GM23338 (cell line): ENCODE data around the gene STIM2. TPM values are rescaled to one million over a fixed set of nuclear protein-coding genes. Genes with fewer than 3 reads are reported as not detected.

Experiments used
- ATAC-seq: fragments of 200-7000 bp; cut with Tn5 transposase; 3 replicates; pipeline ENCODE4 v1.9.1; 2020
- DNase-seq: peaks from one replicate; pipeline ENCODE4 v3.0.0-alpha.2; 2015; ENCODE audit warnings: low spot score
- H2AFZ ChIP-seq: fragments of 200-600 bp; sonication (generic); 2 replicates; pipeline ENCODE4 v1.8.0; 2016; ENCODE audit warnings: antibody characterized with exemption, mild to moderate bottlenecking, moderate library complexity
- H3F3A ChIP-seq: fragments of 200-600 bp; sonication (generic); replicated peaks from 2 replicates; pipeline ENCODE4 v1.8.0; 2017; ENCODE audit warnings: antibody characterized with exemption, mixed run types, low read depth
- H3K27ac ChIP-seq: fragments of 200-600 bp; sonication (generic); 2 replicates; pipeline ENCODE4 v1.6.1; 2016; ENCODE audit warnings: low read depth
- H3K27me3 ChIP-seq: fragments of 200-600 bp; sonication (generic); 2 replicates; pipeline ENCODE4 v1.8.0; 2016; ENCODE audit warnings: mild to moderate bottlenecking, mixed run types, moderate library complexity; ENCODE audit not compliant: insufficient read depth
- H3K36me3 ChIP-seq: fragments of 200-600 bp; sonication (generic); 2 replicates; pipeline ENCODE4 v1.8.0; 2016; ENCODE audit warnings: mild to moderate bottlenecking; ENCODE audit not compliant: insufficient read depth
- H3K4me1 ChIP-seq: fragments of 200-600 bp; sonication (generic); 2 replicates; pipeline ENCODE4 v1.8.0; 2016; ENCODE audit warnings: mild to moderate bottlenecking, moderate library complexity; ENCODE audit not compliant: insufficient read depth
- H3K4me2 ChIP-seq: fragments of 200-600 bp; sonication (generic); 2 replicates; pipeline ENCODE4 v1.7.1; 2017; ENCODE audit warnings: mixed run types
- H3K4me3 ChIP-seq: fragments of 200-600 bp; sonication (generic); 2 replicates; pipeline ENCODE4 v1.6.1; 2016; ENCODE audit warnings: mixed run types
- H3K79me2 ChIP-seq: fragments of 200-600 bp; sonication (generic); replicated peaks from 2 replicates; pipeline ENCODE4 v1.8.0; 2017; ENCODE audit warnings: mild to moderate bottlenecking; ENCODE audit not compliant: insufficient read depth
- H3K9me2 ChIP-seq: fragments of 200-600 bp; sonication (generic); 2 replicates; pipeline ENCODE4 v1.8.0; 2017; ENCODE audit not compliant: insufficient read depth
- H4K20me1 ChIP-seq: fragments of 200-600 bp; sonication (generic); replicated peaks from 2 replicates; pipeline ENCODE4 v1.8.0; 2017; ENCODE audit warnings: mild to moderate bottlenecking; ENCODE audit not compliant: insufficient read depth
- H3K27ac Mint-ChIP-seq: 2 replicates; pipeline ENCODE4 v1.8.0; 2020; ENCODE audit warnings: inconsistent platforms, mild to moderate bottlenecking, moderate library complexity, mixed read lengths
- H3K27me3 Mint-ChIP-seq: 3 replicates; pipeline ENCODE4 v1.8.0; 2022; ENCODE audit warnings: low read depth, mild to moderate bottlenecking, moderate library complexity, mixed read lengths, inconsistent platforms; ENCODE audit not compliant: insufficient read depth, poor library complexity
- H3K36me3 Mint-ChIP-seq: 3 replicates; pipeline ENCODE4 v1.8.0; 2021; ENCODE audit warnings: low read depth, mild to moderate bottlenecking, inconsistent platforms, moderate library complexity, mixed read lengths
- H3K4me1 Mint-ChIP-seq: 3 replicates; pipeline ENCODE4 v1.8.0; 2020; ENCODE audit warnings: mild to moderate bottlenecking, inconsistent platforms, mixed read lengths
- H3K4me3 Mint-ChIP-seq: 3 replicates; pipeline ENCODE4 v1.8.0; 2021; ENCODE audit warnings: moderate library complexity, mild to moderate bottlenecking, inconsistent platforms, mixed read lengths
- H3K9me3 Mint-ChIP-seq: 3 replicates; pipeline ENCODE4 v1.8.0; 2020; ENCODE audit warnings: moderate library complexity, mild to moderate bottlenecking, inconsistent platforms, mixed read lengths
- CREB1 ChIP-seq: fragments of 250-450 bp; sonication (Bioruptor Pico); IDR thresholded peaks from 2 replicates; pipeline ENCODE4 v1.5.0; 2020; ENCODE audit warnings: low read depth, mild to moderate bottlenecking, moderate library complexity
- EZH2 ChIP-seq: fragments of 200-600 bp; sonication (generic); IDR thresholded peaks from one replicate; pipeline ENCODE4 v1.8.0; 2017; ENCODE audit warnings: antibody characterized with exemption, mild to moderate bottlenecking, low read depth; ENCODE audit not compliant: unreplicated experiment
- EZH2phosphoT487 ChIP-seq: fragments of 200-600 bp; sonication (generic); IDR thresholded peaks from one replicate; pipeline ENCODE4 v1.8.1; 2018; ENCODE audit warnings: antibody characterized with exemption; ENCODE audit not compliant: unreplicated experiment
- JUNB ChIP-seq: IDR thresholded peaks from one replicate; pipeline ENCODE4 v1.6.1; 2016; ENCODE audit warnings: antibody characterized with exemption; ENCODE audit not compliant: unreplicated experiment
- ZNF114 ChIP-seq: fragments of 250-450 bp; sonication (Bioruptor Pico); IDR thresholded peaks from 2 replicates; pipeline ENCODE4 v1.5.0; 2020; ENCODE audit warnings: mild to moderate bottlenecking, moderate library complexity
- ZNF331 ChIP-seq: fragments of 250-450 bp; sonication (Bioruptor Pico); IDR thresholded peaks from 2 replicates; pipeline ENCODE4 v1.5.0; 2020; ENCODE audit warnings: low read depth, mild to moderate bottlenecking, moderate library complexity
- polyA plus RNA-seq: library from polyadenylated mRNA; unstranded; fragments of >200 nt; fragmentation: Nextera tagmentation; extraction: Ambion mirVana; gene quantifications from 2 replicates; pipeline ENCODE4 v1.2.1, GENCODE V29; 2016
- total RNA-seq: library from RNA; depleted of rRNA; stranded (reverse); fragments of >200 nt; shearing (Covaris generic); gene quantifications from 2 replicates; pipeline ENCODE4 v1.2.3, GENCODE V29; 2014
- TF ChIP-seq, protein P1 (sequence below): fragments of 250-450 bp; sonication (Bioruptor Pico); IDR thresholded peaks from 2 replicates; pipeline ENCODE4 v1.5.0; 2020; ENCODE audit warnings: mild to moderate bottlenecking, moderate library complexity
- TF ChIP-seq, protein P2 (sequence below), 2 experiments: fragments of 200-600 bp in 1 of 2; sonication (generic) in 1 of 2; conservative IDR thresholded peaks; 2 replicates each; pipeline versions ENCODE4 v1.5.1 to v1.6.1; 2016 to 2017; ENCODE audit warnings: antibody characterized with exemption in 2 of 2, low read depth in 2 of 2, mild to moderate bottlenecking in 2 of 2, moderate library complexity in 1 of 2

Gene STIM2
- total and polyA plus RNA-seq, 2 experiments from 2014 or later = 13.1 to 17.8 TPM

DNA sequence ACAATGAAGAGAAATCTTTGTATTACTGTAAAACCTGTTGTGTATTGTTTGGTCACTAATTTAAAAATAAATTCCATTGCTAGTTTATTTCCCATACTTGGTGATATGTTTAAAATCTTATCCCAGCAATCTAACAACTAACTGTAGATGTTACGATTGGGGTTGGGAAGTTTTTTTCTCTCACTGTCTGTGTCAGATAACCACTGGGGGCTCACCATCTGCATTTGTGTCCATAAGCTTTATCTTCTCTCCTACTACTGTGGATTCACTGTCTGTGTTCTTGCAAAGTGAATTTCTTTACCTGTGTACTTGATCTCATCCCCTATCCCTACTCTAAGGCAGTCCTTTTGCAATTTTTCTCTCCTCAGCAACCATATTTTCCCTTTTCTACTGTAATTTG is 81.3 kb downstream of the STIM2 start (continued):
- TF ChIP-seq, protein P1, sequence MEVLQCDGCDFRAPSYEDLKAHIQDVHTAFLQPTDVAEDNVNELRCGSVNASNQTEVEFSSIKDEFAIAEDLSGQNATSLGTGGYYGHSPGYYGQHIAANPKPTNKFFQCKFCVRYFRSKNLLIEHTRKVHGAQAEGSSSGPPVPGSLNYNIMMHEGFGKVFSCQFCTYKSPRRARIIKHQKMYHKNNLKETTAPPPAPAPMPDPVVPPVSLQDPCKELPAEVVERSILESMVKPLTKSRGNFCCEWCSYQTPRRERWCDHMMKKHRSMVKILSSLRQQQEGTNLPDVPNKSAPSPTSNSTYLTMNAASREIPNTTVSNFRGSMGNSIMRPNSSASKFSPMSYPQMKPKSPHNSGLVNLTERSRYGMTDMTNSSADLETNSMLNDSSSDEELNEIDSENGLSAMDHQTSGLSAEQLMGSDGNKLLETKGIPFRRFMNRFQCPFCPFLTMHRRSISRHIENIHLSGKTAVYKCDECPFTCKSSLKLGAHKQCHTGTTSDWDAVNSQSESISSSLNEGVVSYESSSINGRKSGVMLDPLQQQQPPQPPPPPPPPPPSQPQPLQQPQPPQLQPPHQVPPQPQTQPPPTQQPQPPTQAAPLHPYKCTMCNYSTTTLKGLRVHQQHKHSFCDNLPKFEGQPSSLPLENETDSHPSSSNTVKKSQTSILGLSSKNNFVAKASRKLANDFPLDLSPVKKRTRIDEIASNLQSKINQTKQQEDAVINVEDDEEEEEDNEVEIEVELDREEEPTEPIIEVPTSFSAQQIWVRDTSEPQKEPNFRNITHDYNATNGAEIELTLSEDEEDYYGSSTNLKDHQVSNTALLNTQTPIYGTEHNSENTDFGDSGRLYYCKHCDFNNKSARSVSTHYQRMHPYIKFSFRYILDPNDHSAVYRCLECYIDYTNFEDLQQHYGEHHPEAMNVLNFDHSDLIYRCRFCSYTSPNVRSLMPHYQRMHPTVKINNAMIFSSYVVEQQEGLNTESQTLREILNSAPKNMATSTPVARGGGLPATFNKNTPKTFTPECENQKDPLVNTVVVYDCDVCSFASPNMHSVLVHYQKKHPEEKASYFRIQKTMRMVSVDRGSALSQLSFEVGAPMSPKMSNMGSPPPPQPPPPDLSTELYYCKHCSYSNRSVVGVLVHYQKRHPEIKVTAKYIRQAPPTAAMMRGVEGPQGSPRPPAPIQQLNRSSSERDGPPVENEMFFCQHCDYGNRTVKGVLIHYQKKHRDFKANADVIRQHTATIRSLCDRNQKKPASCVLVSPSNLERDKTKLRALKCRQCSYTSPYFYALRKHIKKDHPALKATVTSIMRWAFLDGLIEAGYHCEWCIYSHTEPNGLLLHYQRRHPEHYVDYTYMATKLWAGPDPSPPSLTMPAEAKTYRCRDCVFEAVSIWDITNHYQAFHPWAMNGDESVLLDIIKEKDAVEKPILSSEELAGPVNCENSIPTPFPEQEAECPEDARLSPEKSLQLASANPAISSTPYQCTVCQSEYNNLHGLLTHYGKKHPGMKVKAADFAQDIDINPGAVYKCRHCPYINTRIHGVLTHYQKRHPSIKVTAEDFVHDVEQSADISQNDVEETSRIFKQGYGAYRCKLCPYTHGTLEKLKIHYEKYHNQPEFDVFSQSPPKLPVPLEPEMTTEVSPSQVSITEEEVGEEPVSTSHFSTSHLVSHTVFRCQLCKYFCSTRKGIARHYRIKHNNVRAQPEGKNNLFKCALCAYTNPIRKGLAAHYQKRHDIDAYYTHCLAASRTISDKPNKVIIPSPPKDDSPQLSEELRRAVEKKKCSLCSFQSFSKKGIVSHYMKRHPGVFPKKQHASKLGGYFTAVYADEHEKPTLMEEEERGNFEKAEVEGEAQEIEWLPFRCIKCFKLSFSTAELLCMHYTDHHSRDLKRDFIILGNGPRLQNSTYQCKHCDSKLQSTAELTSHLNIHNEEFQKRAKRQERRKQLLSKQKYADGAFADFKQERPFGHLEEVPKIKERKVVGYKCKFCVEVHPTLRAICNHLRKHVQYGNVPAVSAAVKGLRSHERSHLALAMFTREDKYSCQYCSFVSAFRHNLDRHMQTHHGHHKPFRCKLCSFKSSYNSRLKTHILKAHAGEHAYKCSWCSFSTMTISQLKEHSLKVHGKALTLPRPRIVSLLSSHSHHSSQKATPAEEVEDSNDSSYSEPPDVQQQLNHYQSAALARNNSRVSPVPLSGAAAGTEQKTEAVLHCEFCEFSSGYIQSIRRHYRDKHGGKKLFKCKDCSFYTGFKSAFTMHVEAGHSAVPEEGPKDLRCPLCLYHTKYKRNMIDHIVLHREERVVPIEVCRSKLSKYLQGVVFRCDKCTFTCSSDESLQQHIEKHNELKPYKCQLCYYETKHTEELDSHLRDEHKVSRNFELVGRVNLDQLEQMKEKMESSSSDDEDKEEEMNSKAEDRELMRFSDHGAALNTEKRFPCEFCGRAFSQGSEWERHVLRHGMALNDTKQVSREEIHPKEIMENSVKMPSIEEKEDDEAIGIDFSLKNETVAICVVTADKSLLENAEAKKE (CRISPR knock-in tag) = no peak
- no peak for TF ChIP-seq JUNB
- TF ChIP-seq ZNF114 = no peak

DNA sequence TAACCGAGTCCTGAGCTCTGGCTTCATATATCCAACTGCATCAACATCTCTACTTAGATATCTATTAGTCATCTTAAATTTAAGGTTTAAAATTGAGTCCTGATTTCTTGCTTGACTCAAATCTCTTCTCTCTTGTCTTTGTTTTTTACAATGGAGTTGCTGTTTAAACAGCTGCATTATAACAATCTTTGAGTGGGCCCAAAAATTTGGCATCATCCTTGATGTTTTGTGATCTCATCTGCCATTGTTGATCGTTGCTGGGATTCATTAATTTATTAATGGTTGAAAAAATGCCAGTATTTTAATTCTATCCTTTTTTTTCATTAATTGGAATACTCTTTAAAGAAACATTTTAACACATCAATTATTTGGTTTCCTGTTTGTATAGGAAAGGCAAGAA is 82.2 kb downstream of the STIM2 start:
- H3K4me2 ChIP-seq = no peak overlapping the region
- DNase-seq = no peak
- peaks cover 33% of the 10 kb centered on the region for H3K4me1 Mint-ChIP-seq
- no peaks in the 10 kb centered on the region for H3K9me2 ChIP-seq
- no peaks in the 10 kb centered on the region for H3K36me3 Mint-ChIP-seq
- H3K27ac ChIP-seq = no peak overlapping the region
- H3K9me3 Mint-ChIP-seq = no peaks in the 10 kb centered on the region
- no peak overlapping the region for H3K4me3 ChIP-seq
- no peaks in the 10 kb centered on the region for H3K27me3 Mint-ChIP-seq
- no peaks in the 10 kb centered on the region for H3F3A ChIP-seq
- H3K27ac Mint-ChIP-seq = no peak overlapping the region
- no peaks in the 10 kb centered on the region for H3K36me3 ChIP-seq
- H3K4me1 ChIP-seq = peaks cover 15% of the 10 kb centered on the region
- H4K20me1 ChIP-seq = 0 out of 2 replicates have a peak, but pooled peaks cover 12% of the 10 kb centered on the region
- no peaks in the 10 kb centered on the region for H3K27me3 ChIP-seq
- peaks cover 40% of the 10 kb centered on the region for H3K79me2 ChIP-seq
- no peak for ATAC-seq
- H3K4me3 Mint-ChIP-seq = no peak overlapping the region
- no peak overlapping the region for H2AFZ ChIP-seq
- TF ChIP-seq JUNB = no peak
- TF ChIP-seq CREB1 (CRISPR knock-in tag) = no peak
- TF ChIP-seq ZNF114 = no peak
- no peak for TF ChIP-seq EZH2
- TF ChIP-seq, protein P1 (CRISPR knock-in tag) = no peak
- TF ChIP-seq, protein P2, sequence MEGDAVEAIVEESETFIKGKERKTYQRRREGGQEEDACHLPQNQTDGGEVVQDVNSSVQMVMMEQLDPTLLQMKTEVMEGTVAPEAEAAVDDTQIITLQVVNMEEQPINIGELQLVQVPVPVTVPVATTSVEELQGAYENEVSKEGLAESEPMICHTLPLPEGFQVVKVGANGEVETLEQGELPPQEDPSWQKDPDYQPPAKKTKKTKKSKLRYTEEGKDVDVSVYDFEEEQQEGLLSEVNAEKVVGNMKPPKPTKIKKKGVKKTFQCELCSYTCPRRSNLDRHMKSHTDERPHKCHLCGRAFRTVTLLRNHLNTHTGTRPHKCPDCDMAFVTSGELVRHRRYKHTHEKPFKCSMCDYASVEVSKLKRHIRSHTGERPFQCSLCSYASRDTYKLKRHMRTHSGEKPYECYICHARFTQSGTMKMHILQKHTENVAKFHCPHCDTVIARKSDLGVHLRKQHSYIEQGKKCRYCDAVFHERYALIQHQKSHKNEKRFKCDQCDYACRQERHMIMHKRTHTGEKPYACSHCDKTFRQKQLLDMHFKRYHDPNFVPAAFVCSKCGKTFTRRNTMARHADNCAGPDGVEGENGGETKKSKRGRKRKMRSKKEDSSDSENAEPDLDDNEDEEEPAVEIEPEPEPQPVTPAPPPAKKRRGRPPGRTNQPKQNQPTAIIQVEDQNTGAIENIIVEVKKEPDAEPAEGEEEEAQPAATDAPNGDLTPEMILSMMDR (conservative IDR thresholded peaks at IDR 0.05; ENCODE audit: low read depth in 2 of 2) = no peak
- TF ChIP-seq EZH2phosphoT487 = no peak
- TF ChIP-seq ZNF331 (CRISPR knock-in tag) = no peak
